Measurements from ENCODE around the gene HSPH1. TPM values are rescaled to one million over a fixed set of nuclear protein-coding genes. Genes with fewer than 3 reads are reported as not detected.

The HSPH1 gene
- total RNA-seq, 2 experiments from 2014 or later = 226 to 238 TPM

DNA sequence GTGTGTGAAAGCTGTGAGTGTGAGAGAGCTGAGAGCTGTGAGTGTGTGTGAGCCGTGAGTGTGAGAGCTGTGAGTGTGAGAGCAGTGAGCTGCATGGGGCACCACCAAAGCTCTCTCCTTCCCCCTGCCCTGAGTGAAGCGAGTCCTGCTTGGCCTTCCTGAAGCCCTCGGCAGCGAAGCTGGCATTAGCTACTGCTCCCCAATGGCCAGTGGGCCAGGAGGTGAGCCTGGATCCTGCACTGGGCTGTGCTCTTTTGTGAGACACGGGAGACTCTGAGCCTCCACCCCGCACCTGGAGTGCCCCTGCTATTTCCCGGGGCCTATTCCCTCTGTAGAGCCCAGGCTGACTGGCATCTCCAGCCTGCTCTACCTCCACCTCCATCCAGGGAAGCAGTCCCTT lies 51.5 kb downstream of the HSPH1 start:
- peaks cover 0 to 4% of the 10 kb centered on the region in 2 experiments for H3K27me3 ChIP-seq (ENCODE audit: control insufficient read depth in 1 of 2, insufficient read depth in 2 of 2, low read length in 2 of 2)
- no peak overlapping the region for H3K4me3 ChIP-seq (ENCODE audit: low read length)
- H3K36me3 ChIP-seq (ENCODE audit: insufficient read depth, low read length) = no peaks in the 10 kb centered on the region
- H3K9me3 ChIP-seq (ENCODE audit: control insufficient read depth in 1 of 2, insufficient read depth in 1 of 2, low read length in 2 of 2) = no peaks in the 10 kb centered on the region
- no peak overlapping the region for H3K27ac ChIP-seq (ENCODE audit: low read depth in 1 of 2, low read length in 2 of 2)
- Mint-ChIP-seq H3K36me3 (ENCODE audit: low read depth) (no peaks in the 10 kb centered on the region), H3K27me3 (no peaks in the 10 kb centered on the region), H3K4me3 (no peak overlapping the region), H3K9me3 (no peaks in the 10 kb centered on the region), H3K27ac (no peak overlapping the region), H3K4me1 (ENCODE audit: low read depth) (no peaks in the 10 kb centered on the region)
- no peaks in the 10 kb centered on the region for H3K4me1 ChIP-seq (ENCODE audit: insufficient read depth, low read length)
- CTCF ChIA-PET = no interaction called here
- ATAC-seq (ENCODE audit: poor library complexity) (no peak), DNase-seq (no peak)
- TF ChIP-seq, protein P1, sequence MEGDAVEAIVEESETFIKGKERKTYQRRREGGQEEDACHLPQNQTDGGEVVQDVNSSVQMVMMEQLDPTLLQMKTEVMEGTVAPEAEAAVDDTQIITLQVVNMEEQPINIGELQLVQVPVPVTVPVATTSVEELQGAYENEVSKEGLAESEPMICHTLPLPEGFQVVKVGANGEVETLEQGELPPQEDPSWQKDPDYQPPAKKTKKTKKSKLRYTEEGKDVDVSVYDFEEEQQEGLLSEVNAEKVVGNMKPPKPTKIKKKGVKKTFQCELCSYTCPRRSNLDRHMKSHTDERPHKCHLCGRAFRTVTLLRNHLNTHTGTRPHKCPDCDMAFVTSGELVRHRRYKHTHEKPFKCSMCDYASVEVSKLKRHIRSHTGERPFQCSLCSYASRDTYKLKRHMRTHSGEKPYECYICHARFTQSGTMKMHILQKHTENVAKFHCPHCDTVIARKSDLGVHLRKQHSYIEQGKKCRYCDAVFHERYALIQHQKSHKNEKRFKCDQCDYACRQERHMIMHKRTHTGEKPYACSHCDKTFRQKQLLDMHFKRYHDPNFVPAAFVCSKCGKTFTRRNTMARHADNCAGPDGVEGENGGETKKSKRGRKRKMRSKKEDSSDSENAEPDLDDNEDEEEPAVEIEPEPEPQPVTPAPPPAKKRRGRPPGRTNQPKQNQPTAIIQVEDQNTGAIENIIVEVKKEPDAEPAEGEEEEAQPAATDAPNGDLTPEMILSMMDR (IDR thresholded peaks at IDR 0.05) = no peak
- POLR2A ChIA-PET = no interaction called here
- intact Hi-C loops (cut with DNase I, micrococcal nuclease) = no loop called here

DNA sequence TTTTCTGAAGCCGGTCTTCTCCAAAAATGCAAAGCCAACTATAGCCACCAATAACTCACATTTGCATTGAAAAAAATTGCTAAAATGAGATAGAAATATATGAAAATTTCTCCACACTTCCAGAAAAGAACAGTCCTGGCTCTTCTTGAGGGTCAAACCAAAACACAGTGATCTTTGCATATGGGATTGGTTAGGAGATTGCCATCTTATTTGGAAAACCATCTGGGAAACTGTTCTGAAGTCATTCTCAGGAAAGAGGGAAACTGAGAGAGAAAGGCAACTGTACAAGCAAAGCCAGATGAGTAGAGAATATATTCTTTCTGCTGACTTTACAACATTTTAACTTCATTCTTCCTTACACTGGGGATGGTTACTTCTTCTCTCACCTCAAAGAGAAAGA lies 54.6 kb downstream of the HSPH1 start:
- ATAC-seq (ENCODE audit: poor library complexity) (no peak), DNase-seq (no peak)
- H3K4me3 ChIP-seq (ENCODE audit: low read length) = no peak overlapping the region
- Mint-ChIP-seq H3K9me3 (no peaks in the 10 kb centered on the region), H3K4me3 (no peak overlapping the region), H3K27ac (no peak overlapping the region), H3K4me1 (ENCODE audit: low read depth) (no peaks in the 10 kb centered on the region), H3K27me3 (peaks cover 1% of the 10 kb centered on the region), H3K36me3 (ENCODE audit: low read depth) (no peaks in the 10 kb centered on the region)
- no peak overlapping the region for H3K27ac ChIP-seq (ENCODE audit: low read depth in 1 of 2, low read length in 2 of 2)
- H3K4me1 ChIP-seq (ENCODE audit: insufficient read depth, low read length) = no peaks in the 10 kb centered on the region
- no peaks in the 10 kb centered on the region for H3K36me3 ChIP-seq (ENCODE audit: insufficient read depth, low read length)
- H3K27me3 ChIP-seq (ENCODE audit: control insufficient read depth in 1 of 2, insufficient read depth in 2 of 2, low read length in 2 of 2) = no peaks in the 10 kb centered on the region
- TF ChIP-seq, protein P1 (IDR thresholded peaks at IDR 0.05) = no peak
- intact Hi-C loops (cut with DNase I, micrococcal nuclease) = no loop called here
- H3K9me3 ChIP-seq (ENCODE audit: control insufficient read depth in 1 of 2, insufficient read depth in 1 of 2, low read length in 2 of 2) = no peaks in the 10 kb centered on the region
- POLR2A ChIA-PET = no interaction called here
- CTCF ChIA-PET = no interaction called here

DNA sequence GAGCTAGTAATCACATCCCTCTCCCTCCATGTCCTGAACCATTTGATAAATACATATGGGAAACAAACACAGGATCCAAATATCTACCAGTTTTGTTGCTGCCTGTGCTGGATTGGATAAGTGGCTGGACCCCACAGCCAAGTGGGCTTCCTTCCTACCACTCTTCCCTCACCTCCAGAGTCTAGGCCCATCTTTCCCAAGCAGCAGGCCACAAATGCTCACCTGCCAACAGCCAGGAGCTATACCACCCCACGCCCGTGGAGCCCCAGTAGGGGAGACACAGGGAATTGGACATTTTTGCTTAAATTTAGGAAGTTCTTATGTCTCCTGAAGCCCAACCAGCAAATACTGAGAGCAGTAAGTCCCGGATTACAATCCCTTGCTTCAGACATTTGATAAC lies 55.8 kb downstream of the HSPH1 start:
- Mint-ChIP-seq H3K27ac (no peak overlapping the region), H3K9me3 (no peaks in the 10 kb centered on the region), H3K4me3 (no peak overlapping the region), H3K36me3 (ENCODE audit: low read depth) (no peaks in the 10 kb centered on the region), H3K4me1 (ENCODE audit: low read depth) (no peaks in the 10 kb centered on the region), H3K27me3 (peaks cover 4% of the 10 kb centered on the region)
- POLR2A ChIA-PET = no interaction called here
- Histone ChIP-seq H3K27ac (ENCODE audit: low read depth in 1 of 2, low read length in 2 of 2) (no peak overlapping the region), H3K4me1 (ENCODE audit: insufficient read depth, low read length) (no peaks in the 10 kb centered on the region), H3K9me3 (ENCODE audit: control insufficient read depth in 1 of 2, insufficient read depth in 1 of 2, low read length in 2 of 2) (no peaks in the 10 kb centered on the region), H3K27me3 (ENCODE audit: control insufficient read depth in 1 of 2, insufficient read depth in 2 of 2, low read length in 2 of 2) (peaks cover 0 to 3% of the 10 kb centered on the region in 2 experiments), H3K4me3 (ENCODE audit: low read length) (no peak overlapping the region), H3K36me3 (ENCODE audit: insufficient read depth, low read length) (no peaks in the 10 kb centered on the region)
- ATAC-seq (ENCODE audit: poor library complexity) = no peak
- TF ChIP-seq, protein P1 (IDR thresholded peaks at IDR 0.05) = no peak
- no peak for DNase-seq
- intact Hi-C loops (cut with DNase I, micrococcal nuclease) = no loop called here
- CTCF ChIA-PET = no interaction called here

All from CD4-positive, alpha-beta T cell (primary cell).